Activated B cell treated with CpG ODN at 0.5 μM for 24 hours (primary cell): ENCODE data around the gene MAP3K20. TPM values are rescaled to one million over a fixed set of nuclear protein-coding genes. Genes with fewer than 3 reads are reported as not detected.

Experiments
- ATAC-seq: fragments of 200-7000 bp; cut with Tn5 transposase; one replicate; pipeline ENCODE4 v1.10.0; 2021; ENCODE audit warnings: low read depth, mild to moderate bottlenecking, moderate library complexity
- CTCF ChIA-PET: fragments of 350-600 bp; sonication (Branson Sonifier 250); formaldehyde crosslinking; loops from one replicate; lab custom pipeline; 2021; ENCODE audit warnings: antibody characterized with exemption; lab: Charles Lee
- POLR2A ChIA-PET: fragments of 350-600 bp; sonication (Branson Sonifier 250); formaldehyde crosslinking; loops from one replicate; lab custom pipeline; 2021; ENCODE audit warnings: antibody characterized with exemption; lab: Charles Lee
- DNase-seq: peaks from one replicate; pipeline ENCODE4 v3.0.0; 2022
- H3K27ac Mint-ChIP-seq: one replicate; pipeline ENCODE4 v1.8.0; 2020; ENCODE audit warnings: mixed read lengths
- H3K27me3 Mint-ChIP-seq: one replicate; pipeline ENCODE4 v1.8.0; 2021; ENCODE audit warnings: mixed read lengths
- H3K36me3 Mint-ChIP-seq: one replicate; pipeline ENCODE4 v1.8.0; 2021; ENCODE audit warnings: low read depth, mixed read lengths
- H3K4me1 Mint-ChIP-seq: one replicate; pipeline ENCODE4 v1.8.0; 2021; ENCODE audit warnings: mixed read lengths
- H3K4me3 Mint-ChIP-seq: one replicate; pipeline ENCODE4 v1.8.0; 2020; ENCODE audit warnings: mild to moderate bottlenecking, mixed read lengths
- H3K9me3 Mint-ChIP-seq: one replicate; pipeline ENCODE4 v1.8.0; 2020; ENCODE audit warnings: mixed read lengths
- CTCF ChIP-seq: fragments of 200-600 bp; IDR thresholded peaks from one replicate; pipeline ENCODE4 v1.8.0; 2022; ENCODE audit warnings: antibody characterized with exemption, mild to moderate bottlenecking
- intact Hi-C: fragments of 100-400 bp; cut with micrococcal nuclease; formaldehyde crosslinking; loops from one replicate; pipeline ENCODE4 v1.15.1; 2024
- total RNA-seq: library from RNA; stranded (reverse); gene quantifications from 2 replicates; pipeline ENCODE4 v1.2.3, GENCODE V29; 2022

Gene MAP3K20
- total RNA-seq, 1 donor from 2014 or later = 8.7 TPM

GRCh38 chr2:173150087-173150486 lies 74.4 kb downstream of the MAP3K20 start:
- TF ChIP-seq CTCF = no peak
- Mint-ChIP-seq H3K4me3 (no peak overlapping the region), H3K27me3 (no peaks in the 10 kb centered on the region), H3K4me1 (no peaks in the 10 kb centered on the region), H3K36me3 (no peaks in the 10 kb centered on the region), H3K9me3 (no peaks in the 10 kb centered on the region), H3K27ac (no peak overlapping the region)
- CTCF ChIA-PET = no interaction called here
- no peak for ATAC-seq
- POLR2A ChIA-PET = no interaction called here
- intact Hi-C loops = no loop called here
- DNase-seq = no peak

- H3K4me3 Mint-ChIP-seq = no peak overlapping the region
Measured at GRCh38 chr2:173150963-173151362, 75.3 kb downstream of the MAP3K20 start.

GRCh38 chr2:173151671-173152401 lies 76.2 kb downstream of the MAP3K20 start:
- H3K36me3 Mint-ChIP-seq = no peaks in the 10 kb centered on the region
- no peaks in the 10 kb centered on the region for H3K27me3 Mint-ChIP-seq
- DNase-seq (no peak), ATAC-seq (no peak)
- CTCF ChIA-PET = interaction anchor here (1.6 kb wide), 1 partner anchor 58 kb away, joined by 3 read pairs; no protein-coding TSS in a partner anchor
- no peaks in the 10 kb centered on the region for H3K4me1 Mint-ChIP-seq
- intact Hi-C loops = no loop called here
- POLR2A ChIA-PET = no interaction called here
- TF ChIP-seq CTCF = no peak
- H3K4me3 Mint-ChIP-seq = no peak overlapping the region
- H3K9me3 Mint-ChIP-seq = no peaks in the 10 kb centered on the region
- no peak overlapping the region for H3K27ac Mint-ChIP-seq

More at GRCh38 chr2:173150963-173151362, 75.3 kb downstream of the MAP3K20 start:
- no peak for TF ChIP-seq CTCF
- ATAC-seq (no peak), DNase-seq (no peak)
- Mint-ChIP-seq H3K9me3 (no peaks in the 10 kb centered on the region), H3K36me3 (no peaks in the 10 kb centered on the region), H3K4me1 (no peaks in the 10 kb centered on the region), H3K27me3 (no peaks in the 10 kb centered on the region), H3K27ac (no peak overlapping the region)
- CTCF ChIA-PET = no interaction called here
- intact Hi-C loops = no loop called here
- POLR2A ChIA-PET = no interaction called here

GRCh38 chr2:173153301-173153885 lies 77.7 kb downstream of the MAP3K20 start:
- ATAC-seq (no peak), DNase-seq (no peak)
- intact Hi-C loops = no loop called here
- CTCF ChIA-PET = no interaction called here
- Mint-ChIP-seq H3K4me1 (no peaks in the 10 kb centered on the region), H3K9me3 (no peaks in the 10 kb centered on the region), H3K4me3 (no peak overlapping the region), H3K27me3 (no peaks in the 10 kb centered on the region), H3K36me3 (no peaks in the 10 kb centered on the region), H3K27ac (no peak overlapping the region)
- no peak for TF ChIP-seq CTCF
- POLR2A ChIA-PET = no interaction called here

- CTCF ChIA-PET = no interaction called here
- POLR2A ChIA-PET = no interaction called here
- no peaks in the 10 kb centered on the region for H3K27me3 Mint-ChIP-seq
- ATAC-seq (no peak), DNase-seq (no peak)
- H3K4me3 Mint-ChIP-seq = no peak overlapping the region
- H3K27ac Mint-ChIP-seq = no peak overlapping the region
- TF ChIP-seq CTCF = no peak
- intact Hi-C loops = no loop called here
- H3K36me3 Mint-ChIP-seq = no peaks in the 10 kb centered on the region
- no peaks in the 10 kb centered on the region for H3K9me3 Mint-ChIP-seq
- H3K4me1 Mint-ChIP-seq = no peaks in the 10 kb centered on the region
Measured at GRCh38 chr2:173157676-173158293, 82.1 kb downstream of the MAP3K20 start.
